ENCODE data around the gene RGS3. TPM values are rescaled to one million over a fixed set of nuclear protein-coding genes. Genes with fewer than 3 reads are reported as not detected.

Gene RGS3
- total and polyA plus RNA-seq, 2 of the 13 experiments (the other 11 are each of a cell fraction or from before 2014, with no cell fraction given) = 17.1 to 28.8 TPM

GRCh38 chr9:113530942-113531341 is 67.4 kb downstream of the RGS3 start:
- Histone ChIP-seq H3K4me2 (ENCODE audit: low read depth, low read length) (no peak overlapping the region), H3K9me3 (ENCODE audit: low read length) (no peaks in the 10 kb centered on the region), H3K27me3 (ENCODE audit: control insufficient read depth in 1 of 2, insufficient read depth in 2 of 2, low read length in 2 of 2) (no peaks in the 10 kb centered on the region), H3K27ac (ENCODE audit: extremely low read length, insufficient read depth, low read length) (no peak overlapping the region), H3K4me1 (ENCODE audit: insufficient read depth, low read length) (no peaks in the 10 kb centered on the region), H3K4me3 (replicated peaks in 1 of 3; ENCODE audit: insufficient read depth in 1 of 3, low read depth in 2 of 3, low read length in 3 of 3) (no peak overlapping the region), H4K20me1 (ENCODE audit: insufficient read depth, low read length) (no peaks in the 10 kb centered on the region), H3K79me2 (ENCODE audit: insufficient read depth, low read length) (no peaks in the 10 kb centered on the region), H2AFZ (ENCODE audit: low read length) (no peak overlapping the region), H3K9ac (ENCODE audit: insufficient read depth, low read depth, low read length) (no peak overlapping the region), H3K36me3 (replicated peaks in 1 of 2; ENCODE audit: control insufficient read depth in 1 of 2, insufficient read depth in 2 of 2, low read length in 2 of 2) (peaks cover 37 to 79% of the 10 kb centered on the region in 2 experiments)
- TF ChIP-seq ZFP62 (CRISPR knock-in tag; IDR thresholded peaks at IDR 0.05) (no peak), ZBTB3 (CRISPR knock-in tag; IDR thresholded peaks at IDR 0.05; ENCODE audit: borderline replicate concordance, low read depth) (no peak), ZNF260 (CRISPR knock-in tag; IDR thresholded peaks at IDR 0.05; ENCODE audit: borderline replicate concordance, low read depth) (no peak), KDM2A (CRISPR knock-in tag; IDR thresholded peaks at IDR 0.05; ENCODE audit: borderline replicate concordance, low read depth) (no peak), JARID2 (CRISPR knock-in tag; IDR thresholded peaks at IDR 0.05; ENCODE audit: insufficient replicate concordance) (no peak), MIER3 (CRISPR knock-in tag; IDR thresholded peaks at IDR 0.05; ENCODE audit: borderline replicate concordance) (no peak), ATF4 (CRISPR knock-in tag; IDR thresholded peaks at IDR 0.05) (no peak), ATF6 (CRISPR knock-in tag; conservative IDR thresholded peaks at IDR 0.05) (no peak), ZNF281 (CRISPR knock-in tag; IDR thresholded peaks at IDR 0.05; ENCODE audit: borderline replicate concordance) (no peak), ATRX (CRISPR knock-in tag; IDR thresholded peaks at IDR 0.05; ENCODE audit: borderline replicate concordance) (no peak)
- no TSS peak for BruUV-seq (replicated peaks)
- DNase-seq (ENCODE audit: low spot score) = no peak
- 90% methylated on average over 1 of the region's 1 CpG for WGBS (ENCODE audit: low lambda C conversion rate)
- intact Hi-C loops (cut with micrococcal nuclease; ENCODE audit: unreplicated experiment) (no loop called here), in situ Hi-C loops (cut with HindIII; ENCODE audit: extremely low pct_ligation_motif_present, low pct_unique_long_range_greater_than_20kb) (no loop called here)
- CTCF ChIA-PET (ENCODE audit: low intra/inter-chr PET ratio, low total read pairs) = no interaction called here
- no peak for FAIRE-seq
- POLR2A ChIA-PET = no interaction called here
- ATAC-seq = no peak
